Activated B cell treated with CpG ODN at 0.5 μM for 24 hours (primary cell): ENCODE results near the gene ECD. TPM values are rescaled to one million over a fixed set of nuclear protein-coding genes. Genes with fewer than 3 reads are reported as not detected.

Experiments used
- total RNA-seq: library from RNA; stranded (reverse); gene quantifications from 2 replicates; pipeline ENCODE4 v1.2.3, GENCODE V29; 2022

The ECD gene
- total RNA-seq, 1 donor from 2014 or later: 35.0 TPM

Other genes with a start within 250 kb of the ECD start
- gene PLA2G12B, start 213.2 kb downstream of the ECD start, total RNA-seq: not detected in 2 replicates
- gene P4HA1, start 71.1 kb downstream of the ECD start, total RNA-seq: 19.8 and 20.5 TPM in 2 replicates
- 3.5 and 4.6 TPM in 2 replicates for gene NUDT13, start 57.6 kb downstream of the ECD start, total RNA-seq
- gene FAM149B1, start 111 bp upstream of the ECD start, total RNA-seq: 11.4 and 16.0 TPM in 2 replicates
- gene DNAJC9, start 79.2 kb upstream of the ECD start, total RNA-seq: 22.8 and 24.4 TPM in 2 replicates
- gene MRPS16, start 84.6 kb upstream of the ECD start, total RNA-seq: 85.9 and 88.5 TPM in 2 replicates
- gene CFAP70, start 190.9 kb upstream of the ECD start, total RNA-seq: 1.2 and 1.7 TPM in 2 replicates
- gene ANXA7, start 246.1 kb upstream of the ECD start, total RNA-seq: 150 TPM in 2 replicates